AG04450 (cell line): ENCODE results near the gene TICRR. TPM values are rescaled to one million over a fixed set of nuclear protein-coding genes. Genes with fewer than 3 reads are reported as not detected.

ENCODE experiments used
- CTCF ChIA-PET: fragments of 300-600, 350-600 bp; formaldehyde crosslinking; extraction: SDS; loops from one replicate; lab custom pipeline; 2022; ENCODE audit warnings: antibody characterized with exemption, inconsistent platforms; lab: Charles Lee
- POLR2A ChIA-PET: fragments of 350-600 bp; formaldehyde crosslinking; extraction: SDS; loops from one replicate; lab custom pipeline; 2021; ENCODE audit warnings: antibody characterized with exemption, inconsistent platforms; lab: Yijun Ruan, JAX
- DNase-seq: peaks from one replicate; pipeline ENCODE4 v3.0.0-alpha.2; 2011; ENCODE audit warnings: low read depth, low spot score
- H3K27ac ChIP-seq: one replicate; pipeline ENCODE4 v1.5.1; 2012; ENCODE audit warnings: low read depth, low read length, control low read depth
- H3K27me3 ChIP-seq: one replicate; pipeline ENCODE4 v1.6.0; 2012; ENCODE audit warnings: low read length; ENCODE audit not compliant: control insufficient read depth, insufficient read depth
- H3K4me3 ChIP-seq: 2 replicates; pipeline ENCODE4 v1.5.1; 2011; ENCODE audit warnings: mild to moderate bottlenecking, low read depth, low read length, control low read depth
- H3K9me3 ChIP-seq: 2 replicates; pipeline ENCODE4 v1.5.1; 2012; ENCODE audit warnings: low read length; ENCODE audit not compliant: control insufficient read depth, insufficient read depth
- CTCF ChIP-seq: IDR thresholded peaks from 2 replicates; pipeline ENCODE4 v1.5.1; 2011; ENCODE audit warnings: low read depth, low read length, control low read depth, inconsistent platforms
- polyA plus RNA-seq: library from polyadenylated mRNA; depleted of rRNA; stranded (reverse); fragments of >200 nt; gene quantifications from 2 replicates; pipeline ENCODE4 v1.2.3, GENCODE V29; 2011

TICRR gene
- polyA plus RNA-seq, 1 experiment: 1.3 TPM

DNA sequence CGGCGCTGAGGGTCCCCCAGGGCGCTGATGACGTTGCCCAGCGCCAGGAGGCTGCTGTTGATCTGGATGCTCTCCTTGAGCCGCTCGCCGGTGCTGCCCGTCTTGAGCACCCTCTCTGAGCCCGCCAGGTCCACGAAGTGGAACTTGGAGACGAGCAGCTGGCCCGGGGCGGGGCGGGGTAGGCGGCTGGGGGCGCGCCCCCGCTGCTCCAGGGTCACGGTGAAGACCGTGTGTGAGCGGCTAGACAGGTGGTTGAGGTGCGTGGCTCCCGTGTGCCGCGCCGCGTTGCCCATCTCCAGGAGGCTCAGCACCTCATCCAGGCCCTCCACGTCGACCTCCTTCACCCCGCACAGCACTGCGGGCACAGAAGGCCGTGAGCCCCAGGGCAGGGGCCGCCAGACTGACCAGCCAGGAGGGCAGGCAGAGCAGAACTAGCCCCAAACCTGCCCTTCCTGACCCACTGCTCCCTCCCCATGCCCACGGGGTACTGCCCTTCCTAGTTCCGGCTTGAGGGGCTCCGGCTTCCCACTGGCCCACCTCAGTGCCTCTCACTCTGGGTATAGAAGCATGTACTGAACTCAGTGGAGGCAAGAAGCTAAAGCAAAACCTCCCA, 73.8 kb downstream of the TICRR start:
- TF ChIP-seq CTCF: no peak
- POLR2A ChIA-PET: no interaction called here
- H3K27ac ChIP-seq: no peak overlapping the region
- CTCF ChIA-PET: interaction anchor here (0.7 to 0.9 kb wide), 2 partner anchors 239 to 1001 kb away, joined by 3 read pairs; no protein-coding TSS in a partner anchor
- no peak overlapping the region for H3K4me3 ChIP-seq
- no peak for DNase-seq
- peaks cover 5% of the 10 kb centered on the region; the same call in 1 of the 2 replicates for H3K9me3 ChIP-seq
- no peaks in the 10 kb centered on the region for H3K27me3 ChIP-seq

- no peaks in the 10 kb centered on the region for H3K27me3 ChIP-seq
- ChIA-PET CTCF (interaction anchor here (0.9 kb wide), 1 partner anchor 238 kb away, joined by 3 read pairs; no protein-coding TSS in a partner anchor), POLR2A (no interaction called here)
- no peak overlapping the region for H3K4me3 ChIP-seq
- no peak for TF ChIP-seq CTCF
- peaks cover 5% of the 10 kb centered on the region; the same call in 1 of the 2 replicates for H3K9me3 ChIP-seq
- DNase-seq: no peak
- no peak overlapping the region for H3K27ac ChIP-seq
Observed at GRCh38 chr15:89649716-89650115, 74.4 kb downstream of the TICRR start.

DNA sequence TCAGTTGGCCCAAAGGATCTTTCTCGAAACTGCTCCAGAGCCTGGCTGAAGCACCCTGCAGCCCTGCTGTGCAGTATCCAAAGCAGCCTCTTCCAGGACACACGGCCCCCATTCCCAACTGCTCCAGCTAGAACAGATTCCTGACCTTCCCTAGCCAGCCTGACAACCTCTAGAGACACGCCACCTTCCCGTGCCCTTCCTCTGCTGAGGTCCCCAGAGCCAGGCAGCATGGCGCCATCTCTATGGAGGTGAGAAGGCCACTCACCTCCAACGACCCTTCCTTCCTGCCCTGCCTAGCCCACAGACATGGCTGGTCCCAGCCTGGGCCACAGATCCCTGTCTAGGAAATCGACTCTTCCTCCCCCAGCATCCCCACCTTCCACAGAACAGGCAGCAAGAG, 76.9 kb downstream of the TICRR start:
- no peak for DNase-seq
- H3K4me3 ChIP-seq: no peak overlapping the region

DNA sequence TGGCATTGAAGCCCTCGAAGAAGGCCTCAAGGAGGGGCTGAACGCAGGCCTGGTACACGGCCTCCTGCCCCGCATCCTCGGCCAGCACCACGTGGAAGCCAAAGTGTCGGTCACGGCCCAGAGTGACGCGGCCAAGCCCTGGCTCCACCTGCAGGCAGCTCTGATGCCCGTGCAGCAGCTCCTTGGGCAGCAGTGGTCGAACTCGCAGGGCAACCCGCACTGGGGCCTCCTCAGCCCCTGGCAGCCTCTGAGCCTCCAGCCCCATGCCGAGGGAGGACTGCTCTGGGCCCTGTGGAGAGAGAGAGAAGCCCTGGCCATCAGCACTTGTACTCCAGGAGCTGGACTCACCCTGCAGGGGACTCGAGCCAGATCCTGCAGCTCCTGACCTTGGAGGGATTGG, 77.4 kb downstream of the TICRR start:
- Histone ChIP-seq H3K9me3 (peaks cover 5% of the 10 kb centered on the region; the same call in 1 of the 2 replicates), H3K27ac (no peak overlapping the region), H3K4me3 (no peak overlapping the region), H3K27me3 (no peaks in the 10 kb centered on the region)
- ChIA-PET POLR2A (no interaction called here), CTCF (no interaction called here)
- DNase-seq: no peak
- no peak for TF ChIP-seq CTCF

More for the DNA sequence above, 76.9 kb downstream of the TICRR start:
- Histone ChIP-seq H3K27me3 (no peaks in the 10 kb centered on the region), H3K27ac (no peak overlapping the region), H3K9me3 (peaks cover 5% of the 10 kb centered on the region; the same call in 1 of the 2 replicates)
- ChIA-PET POLR2A (no interaction called here), CTCF (no interaction called here)
- no peak for TF ChIP-seq CTCF

GRCh38 chr15:89653578-89653977, 78.3 kb downstream of the TICRR start:
- H3K4me3 ChIP-seq: no peak overlapping the region
- DNase-seq: no peak
- CTCF ChIA-PET: no interaction called here
- POLR2A ChIA-PET: no interaction called here
- no peak overlapping the region for H3K27ac ChIP-seq
- no peak for TF ChIP-seq CTCF
- H3K9me3 ChIP-seq: peaks cover 4% of the 10 kb centered on the region; the same call in 1 of the 2 replicates
- H3K27me3 ChIP-seq: no peaks in the 10 kb centered on the region
